ENCODE results near the gene CAPG.

The CAPG gene

DNA sequence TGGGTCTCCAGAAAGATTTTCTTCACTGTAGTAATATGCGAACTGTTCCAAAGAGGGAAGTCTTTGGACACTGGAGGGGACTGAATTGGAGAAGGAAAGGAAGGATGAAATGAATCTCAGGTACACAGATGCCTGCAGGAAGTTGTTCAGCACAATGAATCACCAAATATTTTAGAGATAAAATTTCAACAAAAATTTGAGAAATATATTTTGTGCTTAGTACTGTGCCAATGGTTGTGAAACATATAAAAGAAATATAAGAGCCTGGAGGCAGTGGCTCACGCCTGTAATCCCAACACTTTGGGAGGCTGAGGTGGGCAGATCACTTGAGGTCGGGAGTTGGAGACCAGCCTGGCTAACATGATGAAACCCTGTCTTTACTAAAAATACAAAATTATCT is 52.4 kb downstream of the CAPG start:
- DNase-seq (ENCODE audit: low read depth in 3 of 3): no peak

DNA sequence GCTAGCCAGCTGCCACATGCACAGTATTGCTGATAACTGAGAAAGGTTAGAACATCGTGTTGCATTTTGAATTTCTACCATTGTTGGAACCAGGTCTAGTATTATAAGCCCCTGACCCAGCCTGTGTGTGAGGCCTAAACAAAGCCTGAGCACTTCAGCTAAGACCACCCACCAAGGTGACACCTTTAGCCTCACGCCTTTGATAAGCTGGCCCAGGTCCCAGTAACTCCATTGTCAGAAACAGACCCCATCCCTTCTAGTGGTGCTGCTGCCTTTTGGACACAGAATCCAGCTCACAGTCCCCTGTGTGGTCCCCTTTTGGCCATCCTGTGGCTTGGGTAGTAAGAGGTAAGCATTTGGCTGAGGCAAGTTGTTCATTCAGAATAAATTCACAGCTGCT is 54.0 kb downstream of the CAPG start:
- DNase-seq (ENCODE audit: low read depth in 3 of 3): no peak

DNA sequence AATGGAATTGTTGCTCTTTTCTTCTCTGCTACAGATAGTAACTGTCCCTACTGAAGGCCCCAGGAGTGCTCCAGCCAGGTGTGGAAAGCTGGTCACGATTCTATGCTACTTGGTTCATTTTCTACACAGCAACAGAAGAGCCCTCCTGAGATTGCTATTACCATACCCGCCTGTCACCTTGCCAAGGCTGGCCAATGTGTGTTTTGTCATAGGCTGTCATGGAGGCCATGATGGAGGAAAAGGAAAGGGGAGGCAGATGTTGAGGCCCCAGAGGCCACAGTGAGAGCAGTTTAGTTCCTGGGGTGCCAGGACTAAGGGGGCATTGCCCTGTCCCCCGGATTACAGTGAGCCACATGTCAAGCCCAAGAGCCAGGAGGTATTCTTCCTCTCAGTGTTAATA is 54.6 kb downstream of the CAPG start:
- no peak for DNase-seq (ENCODE audit: low read depth in 3 of 3)

DNA sequence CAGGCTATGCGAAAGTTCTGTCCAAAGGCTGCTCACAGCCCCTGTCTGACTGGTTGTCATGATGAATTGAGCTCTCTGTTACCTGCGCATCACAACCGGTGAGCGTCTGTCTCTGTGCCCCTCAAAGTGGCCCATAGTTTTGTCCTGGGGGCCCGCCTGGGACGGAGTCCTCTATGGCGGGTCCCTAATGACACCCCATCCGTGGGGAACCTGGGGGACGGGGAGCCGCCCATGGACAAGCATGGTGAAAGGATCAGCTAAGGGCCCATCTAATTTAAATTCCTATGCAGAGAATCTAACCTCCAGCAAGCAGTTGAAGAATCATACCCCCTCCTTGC is 55.1 kb downstream of the CAPG start:
- no peak for DNase-seq (ENCODE audit: low read depth in 3 of 3)

DNA sequence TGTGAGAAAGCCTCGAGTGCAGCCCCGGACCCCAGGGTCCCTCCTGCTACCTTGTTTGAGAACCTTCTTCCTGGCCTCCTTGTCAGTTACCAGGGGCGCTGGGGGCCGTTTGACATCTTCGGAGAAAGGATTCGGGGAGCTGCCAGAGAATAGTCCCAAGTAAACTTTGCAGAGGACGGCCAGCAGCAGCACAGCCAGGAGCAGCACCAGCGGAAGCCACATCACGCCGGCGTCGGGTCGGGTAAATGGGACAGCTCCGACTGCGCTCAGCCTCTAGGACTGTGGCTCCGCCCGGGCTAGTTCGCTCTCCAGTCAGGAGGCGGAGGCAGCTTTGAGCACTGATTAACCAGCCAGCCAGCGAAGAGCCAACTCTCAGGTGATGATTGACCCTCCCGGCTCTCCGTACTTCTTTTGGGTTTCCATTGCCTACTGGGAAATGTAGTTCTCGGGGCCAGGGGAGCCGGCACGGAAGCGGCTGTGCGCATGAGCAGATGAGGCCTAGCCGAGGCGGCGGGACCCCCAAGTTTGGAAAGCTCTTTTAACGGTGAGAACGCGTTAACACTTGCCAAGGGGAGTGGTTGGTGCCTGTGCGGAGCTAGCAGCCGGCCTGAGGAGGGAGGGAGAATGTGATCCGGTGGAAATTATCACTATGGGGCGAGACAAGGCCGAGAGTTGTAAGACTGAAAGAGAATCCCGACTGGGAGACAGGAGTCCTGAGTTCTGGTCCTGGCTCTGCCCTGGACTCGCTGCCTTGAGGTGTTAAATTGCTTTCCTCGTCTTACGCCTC is 55.7 kb downstream of the CAPG start, which contains the start of the genes ELMOD3 and RETSAT:
Gene ELMOD3, plus strand, starts transcription at position 484 of the 787 bp plus-strand sequence. CDS start 2,430 bp downstream, outside the sequence.
Gene RETSAT, minus strand, starts transcription at position 243 of the 787 bp plus-strand sequence. Its CDS starts 21 bp downstream, at position 222.
- DNase-seq (ENCODE audit: low read depth in 3 of 3): peak; percentile 78 to 92 (median 92)

DNA sequence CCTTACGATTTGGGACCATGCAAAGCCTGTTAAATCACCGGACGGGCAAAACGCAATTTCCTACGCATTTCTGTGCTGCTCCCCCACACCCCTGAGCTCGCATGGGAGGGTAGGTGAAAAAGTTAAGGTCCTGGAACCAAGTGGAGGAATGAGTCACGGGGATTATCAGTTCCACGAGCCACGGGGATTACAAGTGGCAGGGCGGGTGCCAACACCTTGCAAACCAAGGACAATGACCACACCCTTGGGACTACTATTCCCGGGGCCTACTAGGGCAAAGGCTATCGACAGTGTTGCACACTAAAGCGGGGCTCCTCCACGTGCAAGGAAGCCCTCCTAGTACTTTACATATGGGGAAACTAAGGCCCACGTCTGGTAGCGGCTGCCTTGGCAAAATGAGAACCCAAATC is 56.3 kb downstream of the CAPG start:
- peak in 1 of 3 experiments; percentile 12 for DNase-seq (ENCODE audit: low read depth in 3 of 3)

DNA sequence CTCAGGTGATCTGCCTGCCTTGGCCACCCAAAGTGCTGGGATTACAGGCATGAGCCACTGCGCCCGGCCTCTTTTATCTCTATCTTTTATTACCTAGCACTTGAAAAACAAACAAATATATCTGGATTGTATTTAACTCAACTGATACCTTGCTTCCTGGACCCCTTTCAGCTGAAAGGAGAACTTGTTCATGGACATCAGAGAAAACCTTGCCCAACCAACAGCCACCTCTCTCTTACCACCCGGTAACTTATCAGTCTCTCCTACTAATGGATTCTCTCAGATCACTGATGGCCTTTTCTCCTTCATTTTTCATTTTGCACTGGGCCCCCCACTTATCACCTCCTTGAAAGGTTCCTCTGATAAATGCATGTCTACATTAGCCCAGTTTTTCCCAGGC is 62.6 kb downstream of the CAPG start:
- no peak for DNase-seq (ENCODE audit: low read depth in 3 of 3)
